Measurements from ENCODE around the gene HK1. TPM values are rescaled to one million over a fixed set of nuclear protein-coding genes. Genes with fewer than 3 reads are reported as not detected.

Gene HK1
- total and polyA plus RNA-seq, 4 donors, result 1.8 to 166 (median 7.4) TPM

DNA sequence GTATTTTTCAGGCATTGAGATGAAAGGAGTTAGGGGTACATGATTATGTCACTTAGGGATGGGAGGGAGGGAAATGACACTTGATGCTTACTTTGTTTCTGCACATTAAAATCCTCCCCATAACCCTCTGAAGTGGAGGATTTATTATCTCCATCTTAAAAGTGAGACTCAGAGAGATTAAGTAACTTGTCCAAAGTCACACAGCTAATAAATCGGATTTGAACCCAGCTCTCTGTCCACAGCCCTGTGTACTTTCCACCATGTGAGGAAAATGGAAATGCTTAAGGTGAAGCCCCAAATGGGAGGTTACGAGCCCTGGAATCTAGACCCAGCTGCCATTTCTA is 58.6 kb downstream of the HK1 start (continued):
- TF ChIP-seq, protein P1, sequence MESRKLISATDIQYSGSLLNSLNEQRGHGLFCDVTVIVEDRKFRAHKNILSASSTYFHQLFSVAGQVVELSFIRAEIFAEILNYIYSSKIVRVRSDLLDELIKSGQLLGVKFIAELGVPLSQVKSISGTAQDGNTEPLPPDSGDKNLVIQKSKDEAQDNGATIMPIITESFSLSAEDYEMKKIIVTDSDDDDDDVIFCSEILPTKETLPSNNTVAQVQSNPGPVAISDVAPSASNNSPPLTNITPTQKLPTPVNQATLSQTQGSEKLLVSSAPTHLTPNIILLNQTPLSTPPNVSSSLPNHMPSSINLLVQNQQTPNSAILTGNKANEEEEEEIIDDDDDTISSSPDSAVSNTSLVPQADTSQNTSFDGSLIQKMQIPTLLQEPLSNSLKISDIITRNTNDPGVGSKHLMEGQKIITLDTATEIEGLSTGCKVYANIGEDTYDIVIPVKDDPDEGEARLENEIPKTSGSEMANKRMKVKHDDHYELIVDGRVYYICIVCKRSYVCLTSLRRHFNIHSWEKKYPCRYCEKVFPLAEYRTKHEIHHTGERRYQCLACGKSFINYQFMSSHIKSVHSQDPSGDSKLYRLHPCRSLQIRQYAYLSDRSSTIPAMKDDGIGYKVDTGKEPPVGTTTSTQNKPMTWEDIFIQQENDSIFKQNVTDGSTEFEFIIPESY (IDR thresholded peaks at IDR 0.05), result no peak
- TF ChIP-seq FOXA1 (IDR thresholded peaks at IDR 0.05) (no peak), RAD21 (IDR thresholded peaks at IDR 0.05) (no peak), YY1 (IDR thresholded peaks at IDR 0.05) (no peak), TAF1 (conservative IDR thresholded peaks at IDR 0.05) (no peak)

DNA sequence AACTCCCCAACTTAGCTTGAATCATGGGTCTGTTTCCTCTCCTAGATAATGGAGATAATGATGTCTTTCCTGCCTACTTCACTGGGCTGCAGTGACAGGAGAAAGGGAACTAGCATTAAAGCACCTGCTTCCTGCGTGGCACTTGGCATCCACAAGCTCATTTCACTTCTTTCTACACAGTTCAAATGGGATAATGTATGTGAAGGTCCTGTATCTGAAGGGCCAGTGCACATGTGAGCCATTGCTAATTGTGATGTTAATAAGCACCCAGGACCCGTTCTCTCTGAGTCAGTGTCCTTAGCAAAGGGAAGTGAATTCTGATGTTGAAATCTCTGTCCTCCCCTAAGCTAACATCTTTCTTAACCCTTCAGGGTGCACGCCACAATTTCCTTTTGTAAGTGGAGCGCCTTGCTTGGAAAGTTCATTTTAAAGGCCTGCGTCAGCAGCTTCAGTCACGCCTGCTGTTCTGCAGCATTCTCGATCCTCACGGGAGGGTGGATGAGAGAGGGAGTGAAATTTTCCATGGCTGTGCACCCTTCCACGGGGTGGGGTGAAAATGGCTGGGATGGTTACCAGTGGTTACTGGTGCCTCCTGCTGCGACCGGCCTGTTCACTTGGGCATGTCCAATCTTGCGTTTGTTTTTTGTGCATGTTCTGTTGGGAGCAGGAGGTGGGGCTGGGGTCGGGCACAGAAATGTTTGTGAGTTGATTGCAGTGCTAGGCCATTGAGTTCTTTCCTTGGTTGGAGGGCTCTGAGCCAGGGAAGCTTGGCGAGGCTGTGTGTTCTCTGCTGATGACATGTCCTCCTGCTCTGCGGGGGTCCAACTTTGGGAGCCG is 59.2 kb downstream of the HK1 start:
- Histone ChIP-seq H3K27me3 (ENCODE audit: control insufficient read depth in 4 of 4, insufficient read depth in 4 of 4, low read length in 3 of 4) (no peaks in the 10 kb centered on the region), H3K27ac (ENCODE audit: low read depth in 1 of 2, low read length in 2 of 2) (peak overlapping the region in 1 of 2 donors; percentile 39), H3K4me3 (ENCODE audit: low read depth in 1 of 3, low read length in 3 of 3) (no peak overlapping the region), H3K36me3 (ENCODE audit: control insufficient read depth in 4 of 4, insufficient read depth in 3 of 4, low read depth in 1 of 4, low read length in 3 of 4) (no peaks in the 10 kb centered on the region), H3K4me1 (ENCODE audit: control insufficient read depth in 4 of 4, insufficient read depth in 4 of 4, low read length in 3 of 4) (peaks cover 0 to 8% (median 3%) of the 10 kb centered on the region in 4 donors), H3K9me3 (ENCODE audit: control insufficient read depth in 4 of 4, low read length in 3 of 4) (no peaks in the 10 kb centered on the region), H3K9ac (ENCODE audit: low read depth in 1 of 2, low read length in 2 of 2) (no peak overlapping the region)
- TF ChIP-seq, protein P2, sequence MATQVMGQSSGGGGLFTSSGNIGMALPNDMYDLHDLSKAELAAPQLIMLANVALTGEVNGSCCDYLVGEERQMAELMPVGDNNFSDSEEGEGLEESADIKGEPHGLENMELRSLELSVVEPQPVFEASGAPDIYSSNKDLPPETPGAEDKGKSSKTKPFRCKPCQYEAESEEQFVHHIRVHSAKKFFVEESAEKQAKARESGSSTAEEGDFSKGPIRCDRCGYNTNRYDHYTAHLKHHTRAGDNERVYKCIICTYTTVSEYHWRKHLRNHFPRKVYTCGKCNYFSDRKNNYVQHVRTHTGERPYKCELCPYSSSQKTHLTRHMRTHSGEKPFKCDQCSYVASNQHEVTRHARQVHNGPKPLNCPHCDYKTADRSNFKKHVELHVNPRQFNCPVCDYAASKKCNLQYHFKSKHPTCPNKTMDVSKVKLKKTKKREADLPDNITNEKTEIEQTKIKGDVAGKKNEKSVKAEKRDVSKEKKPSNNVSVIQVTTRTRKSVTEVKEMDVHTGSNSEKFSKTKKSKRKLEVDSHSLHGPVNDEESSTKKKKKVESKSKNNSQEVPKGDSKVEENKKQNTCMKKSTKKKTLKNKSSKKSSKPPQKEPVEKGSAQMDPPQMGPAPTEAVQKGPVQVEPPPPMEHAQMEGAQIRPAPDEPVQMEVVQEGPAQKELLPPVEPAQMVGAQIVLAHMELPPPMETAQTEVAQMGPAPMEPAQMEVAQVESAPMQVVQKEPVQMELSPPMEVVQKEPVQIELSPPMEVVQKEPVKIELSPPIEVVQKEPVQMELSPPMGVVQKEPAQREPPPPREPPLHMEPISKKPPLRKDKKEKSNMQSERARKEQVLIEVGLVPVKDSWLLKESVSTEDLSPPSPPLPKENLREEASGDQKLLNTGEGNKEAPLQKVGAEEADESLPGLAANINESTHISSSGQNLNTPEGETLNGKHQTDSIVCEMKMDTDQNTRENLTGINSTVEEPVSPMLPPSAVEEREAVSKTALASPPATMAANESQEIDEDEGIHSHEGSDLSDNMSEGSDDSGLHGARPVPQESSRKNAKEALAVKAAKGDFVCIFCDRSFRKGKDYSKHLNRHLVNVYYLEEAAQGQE (IDR thresholded peaks at IDR 0.05), result no peak
- peak; percentile 51 for TF ChIP-seq SP1 (IDR thresholded peaks at IDR 0.05)
- WGBS, result 69% methylated on average over 16 of the region's 16 CpGs
- no peak for DNase-seq (ENCODE audit: low spot score)

DNA sequence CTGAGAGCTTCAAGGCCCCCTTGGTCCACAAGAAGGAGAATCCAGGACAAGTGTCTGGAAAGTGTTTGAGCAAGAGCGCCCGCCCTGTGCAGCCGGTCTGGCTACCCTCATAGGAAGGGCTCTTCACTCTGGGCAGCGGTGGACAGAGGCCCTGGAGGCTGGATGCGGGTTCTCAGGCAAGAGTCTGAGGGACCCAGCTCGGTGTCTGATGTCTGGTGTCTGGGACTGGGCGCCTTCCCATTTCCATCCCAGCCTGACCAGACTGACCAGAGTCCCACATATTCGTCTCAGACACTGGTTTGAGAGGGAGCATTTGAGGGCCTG is 59.8 kb downstream of the HK1 start:
- 87% methylated on average over 8 of the region's 8 CpGs for WGBS
- no peak for DNase-seq (ENCODE audit: low spot score)
- no peak overlapping the region for H3K4me3 ChIP-seq (ENCODE audit: low read depth in 1 of 3, low read length in 3 of 3)
- H3K4me1 ChIP-seq (ENCODE audit: control insufficient read depth in 4 of 4, insufficient read depth in 4 of 4, low read length in 3 of 4), result peaks cover 0 to 8% (median 3%) of the 10 kb centered on the region in 4 donors
- no peak for TF ChIP-seq JUND (IDR thresholded peaks at IDR 0.05)
- TF ChIP-seq EGR1 (IDR thresholded peaks at IDR 0.05; ENCODE audit: low read depth in 2 of 2), result no peak
- TF ChIP-seq NR2F2 (IDR thresholded peaks at IDR 0.05), result no peak
- TF ChIP-seq YY1 (IDR thresholded peaks at IDR 0.05), result no peak
- TF ChIP-seq, protein P1 (IDR thresholded peaks at IDR 0.05), result no peak
- TF ChIP-seq FOXA2 (IDR thresholded peaks at IDR 0.05), result no peak
- TF ChIP-seq HNF4A (conservative IDR thresholded peaks at IDR 0.05), result no peak
- TF ChIP-seq HNF4G (IDR thresholded peaks at IDR 0.05), result no peak
- no peak for TF ChIP-seq SP1 (IDR thresholded peaks at IDR 0.05)
- no peak for TF ChIP-seq FOXA1 (IDR thresholded peaks at IDR 0.05)
- TF ChIP-seq, protein P2 (IDR thresholded peaks at IDR 0.05), result no peak
- no peaks in the 10 kb centered on the region for H3K36me3 ChIP-seq (ENCODE audit: control insufficient read depth in 4 of 4, insufficient read depth in 3 of 4, low read depth in 1 of 4, low read length in 3 of 4)
- no peak overlapping the region for H3K9ac ChIP-seq (ENCODE audit: low read depth in 1 of 2, low read length in 2 of 2)
- H3K9me3 ChIP-seq (ENCODE audit: control insufficient read depth in 4 of 4, low read length in 3 of 4), result no peaks in the 10 kb centered on the region
- H3K27ac ChIP-seq (ENCODE audit: low read depth in 1 of 2, low read length in 2 of 2), result peak overlapping the region in 1 of 2 donors; percentile 51
- H3K27me3 ChIP-seq (ENCODE audit: control insufficient read depth in 4 of 4, insufficient read depth in 4 of 4, low read length in 3 of 4), result no peaks in the 10 kb centered on the region

Measured in liver (tissue), 9 donors.